H9 (cell line): ENCODE measurements around the gene UQCC2. TPM values are rescaled to one million over a fixed set of nuclear protein-coding genes. Genes with fewer than 3 reads are reported as not detected.

Source experiments
- DNase-seq: peaks from one replicate; pipeline ENCODE4 v3.0.0-alpha.2; 2017
- H2AFZ ChIP-seq: one replicate; pipeline ENCODE4 v1.6.1; 2013; ENCODE audit warnings: mild to moderate bottlenecking, low read length, control low read depth, moderate library complexity
- H2AK5ac ChIP-seq: 2 replicates; pipeline ENCODE4 v1.6.1; 2013; ENCODE audit warnings: low read length, control low read depth, mixed read lengths; ENCODE audit not compliant: insufficient read length
- H2BK120ac ChIP-seq: one replicate; pipeline ENCODE4 v1.6.1; 2013; ENCODE audit warnings: low read depth, mild to moderate bottlenecking, low read length, control low read depth, inconsistent platforms; ENCODE audit not compliant: poor library complexity, severe bottlenecking
- H2BK12ac ChIP-seq: 2 replicates; pipeline ENCODE4 v1.6.1; 2013; ENCODE audit warnings: low read length, control low read depth, mixed read lengths, low read depth; ENCODE audit not compliant: insufficient read length
- H2BK15ac ChIP-seq: 2 replicates; pipeline ENCODE4 v1.6.1; 2013; ENCODE audit warnings: low read depth, low read length, control low read depth
- H2BK20ac ChIP-seq: one replicate; pipeline ENCODE4 v1.6.1; 2013; ENCODE audit warnings: low read depth, mild to moderate bottlenecking, low read length, control low read depth, inconsistent platforms; ENCODE audit not compliant: poor library complexity, severe bottlenecking
- H2BK5ac ChIP-seq: 2 replicates; pipeline ENCODE4 v1.6.1; 2013; ENCODE audit warnings: low read length, control low read depth, mixed read lengths; ENCODE audit not compliant: insufficient read length
- H3K14ac ChIP-seq: 2 replicates; pipeline ENCODE4 v1.6.1; 2013; ENCODE audit warnings: low read length, control low read depth; ENCODE audit not compliant: insufficient read depth
- H3K18ac ChIP-seq: 2 replicates; pipeline ENCODE4 v1.6.1; 2013; ENCODE audit warnings: low read depth, mild to moderate bottlenecking, mixed read lengths, low read length, control low read depth; ENCODE audit not compliant: insufficient read length
- H3K23ac ChIP-seq: 2 replicates; pipeline ENCODE4 v1.6.1; 2013; ENCODE audit warnings: low read length, control low read depth, mixed read lengths, low read depth; ENCODE audit not compliant: insufficient read length
- H3K23me2 ChIP-seq: 2 replicates; pipeline ENCODE4 v1.6.1; 2013; ENCODE audit warnings: low read depth, mild to moderate bottlenecking, mixed read lengths, low read length, control low read depth; ENCODE audit not compliant: insufficient read length, poor library complexity, severe bottlenecking
- H3K27ac ChIP-seq: 2 replicates; pipeline ENCODE4 v1.5.1; 2013; ENCODE audit warnings: low read length, control low read depth, mixed read lengths, low read depth; ENCODE audit not compliant: insufficient read length
- H3K27me3 ChIP-seq: 2 replicates; pipeline ENCODE4 v1.6.1; 2013; ENCODE audit warnings: low read length, control low read depth, inconsistent platforms; ENCODE audit not compliant: insufficient read depth
- H3K4ac ChIP-seq: 2 replicates; pipeline ENCODE4 v1.6.1; 2013; ENCODE audit warnings: low read depth, mild to moderate bottlenecking, control low read depth, inconsistent platforms, low read length, moderate library complexity
- H3K4me1 ChIP-seq: 2 replicates; pipeline ENCODE4 v1.6.1; 2013; ENCODE audit warnings: low read length, control low read depth, inconsistent platforms; ENCODE audit not compliant: insufficient read depth
- H3K4me2 ChIP-seq: 2 replicates; pipeline ENCODE4 v1.6.1; 2013; ENCODE audit warnings: low read length, control low read depth, mixed read lengths; ENCODE audit not compliant: insufficient read length, insufficient read depth
- H3K56ac ChIP-seq: 2 replicates; pipeline ENCODE4 v1.6.1; 2013; ENCODE audit warnings: low read depth, mild to moderate bottlenecking, mixed read lengths, low read length, control low read depth; ENCODE audit not compliant: insufficient read length
- H3K79me1 ChIP-seq: 2 replicates; pipeline ENCODE4 v1.6.1; 2013; ENCODE audit warnings: low read depth, mild to moderate bottlenecking, moderate library complexity, low read length, control low read depth, inconsistent platforms; ENCODE audit not compliant: insufficient read depth, poor library complexity, severe bottlenecking
- H3K79me2 ChIP-seq: 2 replicates; pipeline ENCODE4 v1.6.1; 2013; ENCODE audit warnings: low read length, control low read depth, inconsistent platforms; ENCODE audit not compliant: insufficient read depth
- H3K9ac ChIP-seq: 2 replicates; pipeline ENCODE4 v1.6.1; 2013; ENCODE audit warnings: low read length, control low read depth, mixed read lengths; ENCODE audit not compliant: insufficient read length; ENCODE audit errors: extremely low read depth
- H3K9me3 ChIP-seq: one replicate; pipeline ENCODE4 v1.6.1; 2013; ENCODE audit warnings: low read depth, low read length, inconsistent platforms; ENCODE audit not compliant: control insufficient read depth
- H3T11ph ChIP-seq: one replicate; pipeline ENCODE4 v1.6.1; 2013; ENCODE audit warnings: mild to moderate bottlenecking, low read length, control low read depth, inconsistent platforms
- H4K20me1 ChIP-seq: one replicate; pipeline ENCODE4 v1.6.1; 2013; ENCODE audit not compliant: control insufficient read depth, insufficient read length, insufficient read depth
- H4K5ac ChIP-seq: 2 replicates; pipeline ENCODE4 v1.6.1; 2013; ENCODE audit warnings: low read depth, mild to moderate bottlenecking, mixed read lengths, low read length, control low read depth; ENCODE audit not compliant: insufficient read length
- H4K8ac ChIP-seq: replicated peaks from 2 replicates; pipeline ENCODE4 v1.6.1; 2013; ENCODE audit warnings: low read length, control low read depth, mixed read lengths, low read depth; ENCODE audit not compliant: insufficient read length
- H4K91ac ChIP-seq: 2 replicates; pipeline ENCODE4 v1.6.1; 2013; ENCODE audit warnings: low read depth, mild to moderate bottlenecking, moderate library complexity, mixed read lengths, low read length, control low read depth; ENCODE audit not compliant: insufficient read length
- H3K27ac Mint-ChIP-seq, 3 experiments: 2 replicates in 2 of 3; 3 replicates in 1 of 3; pipeline ENCODE4 v1.8.0; 2020 to 2021; ENCODE audit warnings: mixed read lengths in 3 of 3, mild to moderate bottlenecking in 1 of 3, moderate library complexity in 1 of 3
- H3K27me3 Mint-ChIP-seq: 2 replicates; pipeline ENCODE4 v1.8.0; 2021; ENCODE audit warnings: low read depth, mild to moderate bottlenecking, moderate library complexity, mixed read lengths
- H3K36me3 Mint-ChIP-seq, 3 experiments: 2 replicates in 2 of 3; 3 replicates in 1 of 3; pipeline ENCODE4 v1.8.0; 2020 to 2021; ENCODE audit warnings: low read depth in 3 of 3, mixed read lengths in 3 of 3; ENCODE audit not compliant: insufficient read depth in 1 of 3
- H3K4me1 Mint-ChIP-seq, 2 experiments: 2 replicates each; pipeline ENCODE4 v1.8.0; 2020; ENCODE audit warnings: mixed read lengths in 2 of 2
- H3K4me3 Mint-ChIP-seq, 2 experiments: 2 replicates in 1 of 2; 3 replicates in 1 of 2; pipeline ENCODE4 v1.8.0; 2020 to 2021; ENCODE audit warnings: mild to moderate bottlenecking in 2 of 2, mixed read lengths in 2 of 2, moderate library complexity in 1 of 2
- H3K9me3 Mint-ChIP-seq, 2 experiments: 2 replicates in 1 of 2; 3 replicates in 1 of 2; pipeline ENCODE4 v1.8.0; 2020; ENCODE audit warnings: mild to moderate bottlenecking in 2 of 2, mixed read lengths in 2 of 2, moderate library complexity in 1 of 2
- CTCF ChIP-seq: fragments of 200-600 bp; sonication (generic); conservative IDR thresholded peaks from 3 replicates; pipeline ENCODE4 v1.8.0; 2021; ENCODE audit warnings: antibody characterized with exemption, mild to moderate bottlenecking
- WGBS: extraction: QIAGEN DNeasy Blood & Tissue Kit; methylation state at CpG from one replicate; pipeline ENCODE4 v1.1.7; 2013; ENCODE audit warnings: missing lambda C conversion rate, low lambda C conversion rate, mixed read lengths; ENCODE audit not compliant: insufficient read length; ENCODE audit errors: extremely low coverage; 5-methylcytosine and 5-hydroxymethylcytosine counted together
- total RNA-seq: library from RNA; stranded (reverse); gene quantifications from 2 replicates; pipeline ENCODE4 v1.2.1, GENCODE V29; 2021

UQCC2 gene
- total RNA-seq, 1 experiment from 2014 or later: 140 TPM

GRCh38 chr6:33747823-33748222 is 36.3 kb upstream of the UQCC2 start:
- no peak overlapping the region for H3K56ac ChIP-seq
- H3K36me3 Mint-ChIP-seq: no peaks in the 10 kb centered on the region; a peak in 1 of 7 replicates
- no peak overlapping the region for H4K91ac ChIP-seq
- no peaks in the 10 kb centered on the region for H4K20me1 ChIP-seq
- no peak overlapping the region for H3K9ac ChIP-seq
- H2AFZ ChIP-seq: no peak overlapping the region
- no peak overlapping the region for H2BK20ac ChIP-seq
- no peaks in the 10 kb centered on the region for H3K23me2 ChIP-seq
- peaks cover 10% of the 10 kb centered on the region for H3K27me3 Mint-ChIP-seq
- peaks cover 49 to 82% of the 10 kb centered on the region in 2 experiments for H3K4me1 Mint-ChIP-seq
- no peak for TF ChIP-seq CTCF
- no peak overlapping the region for H2BK120ac ChIP-seq
- no peak overlapping the region for H2AK5ac ChIP-seq
- no peaks in the 10 kb centered on the region for H3K79me2 ChIP-seq
- no peak overlapping the region for H4K8ac ChIP-seq
- H2BK15ac ChIP-seq: no peak overlapping the region
- WGBS: no CpG with 5 or more reads among the region's 5 CpGs
- H2BK12ac ChIP-seq: no peak overlapping the region
- no peaks in the 10 kb centered on the region for H3K9me3 Mint-ChIP-seq
- H3K4ac ChIP-seq: no peak overlapping the region
- H3T11ph ChIP-seq: no peak overlapping the region
- no peak overlapping the region for H4K5ac ChIP-seq
- no peak overlapping the region for H3K23ac ChIP-seq
- no peak for DNase-seq
- H3K4me3 Mint-ChIP-seq: no peak overlapping the region; a peak in 1 of 5 replicates
- H3K27ac Mint-ChIP-seq: no peak overlapping the region; a peak in 2 of 7 replicates
- H3K18ac ChIP-seq: no peak overlapping the region
- H3K4me1 ChIP-seq: peaks cover 8% of the 10 kb centered on the region; the same call in 1 of the 2 replicates
- H3K79me1 ChIP-seq: no peaks in the 10 kb centered on the region
- H3K4me2 ChIP-seq: no peak overlapping the region
- H3K14ac ChIP-seq: no peak overlapping the region
- H2BK5ac ChIP-seq: no peak overlapping the region
- no peak overlapping the region for H3K27ac ChIP-seq
- H3K27me3 ChIP-seq: no peaks in the 10 kb centered on the region
- no peaks in the 10 kb centered on the region for H3K9me3 ChIP-seq
